HG03354 (cell line): ENCODE data around the gene RACGAP1.
"Not testable (repeated sequence)": the region's sequence is repeated elsewhere in the genome, so short reads cannot be mapped to it uniquely, and the experiment has no call there.

Experiments used
- ATAC-seq: cut with Tn5 transposase; IDR thresholded peaks from one replicate; pipeline ENCODE4 v1.9.1; 2021; ENCODE audit warnings: mild to moderate bottlenecking; ENCODE audit not compliant: unreplicated experiment, poor library complexity, severe bottlenecking

Gene RACGAP1

GRCh38 chr12:50039151-50039835 is 14.0 kb upstream of the RACGAP1 start:
- ATAC-seq = no peak

- no peak for ATAC-seq
Measured at GRCh38 chr12:50038336-50038735, 13.0 kb upstream of the RACGAP1 start.

GRCh38 chr12:50032854-50033581 is 7.7 kb upstream of the RACGAP1 start:
- no peak for ATAC-seq

GRCh38 chr12:50032515-50032853 is 7.2 kb upstream of the RACGAP1 start:
- ATAC-seq = no peak

- not testable (repeated sequence) for ATAC-seq
Measured at GRCh38 chr12:50030449-50030848, 5.2 kb upstream of the RACGAP1 start.

GRCh38 chr12:50026691-50027090 is 1.4 kb upstream of the RACGAP1 start:
- no peak for ATAC-seq

- ATAC-seq = peak; percentile 29
Measured at GRCh38 chr12:50024805-50025186, 498 bp downstream of the RACGAP1 start.

- ATAC-seq = no peak
Measured at GRCh38 chr12:50024227-50024626, 1.1 kb downstream of the RACGAP1 start.

- ATAC-seq = no peak
Measured at GRCh38 chr12:50022903-50023302, 2.4 kb downstream of the RACGAP1 start.

GRCh38 chr12:50021031-50021430 is 4.3 kb downstream of the RACGAP1 start:
- ATAC-seq = no peak

GRCh38 chr12:50019524-50019923 is 5.8 kb downstream of the RACGAP1 start:
- ATAC-seq = no peak

GRCh38 chr12:50018968-50019367 is 6.3 kb downstream of the RACGAP1 start:
- ATAC-seq = no peak

GRCh38 chr12:50018154-50018553 is 7.1 kb downstream of the RACGAP1 start:
- ATAC-seq = no peak

GRCh38 chr12:50017641-50018040 is 7.7 kb downstream of the RACGAP1 start:
- no peak for ATAC-seq

GRCh38 chr12:50016501-50017475 is 8.5 kb downstream of the RACGAP1 start:
- no peak for ATAC-seq

- no peak for ATAC-seq
Measured at GRCh38 chr12:50014342-50014741, 11.0 kb downstream of the RACGAP1 start.

GRCh38 chr12:50013361-50014147 is 11.7 kb downstream of the RACGAP1 start:
- ATAC-seq = no peak

GRCh38 chr12:50006754-50007442 is 18.4 kb downstream of the RACGAP1 start:
- no peak for ATAC-seq

GRCh38 chr12:50006280-50006679 is 19.0 kb downstream of the RACGAP1 start:
- no peak for ATAC-seq
